SKM-1 (cell line): ENCODE data around the gene CSN3.
"Not testable (repeated sequence)": the region's sequence is repeated elsewhere in the genome, so short reads cannot be mapped to it uniquely, and the experiment has no call there.

Experiments used
- DNase-seq: peaks from one replicate; lab custom pipeline; 2025; ENCODE audit not compliant: unreplicated experiment; lab: John Stamatoyannopoulos, UW

Gene CSN3, protein sequence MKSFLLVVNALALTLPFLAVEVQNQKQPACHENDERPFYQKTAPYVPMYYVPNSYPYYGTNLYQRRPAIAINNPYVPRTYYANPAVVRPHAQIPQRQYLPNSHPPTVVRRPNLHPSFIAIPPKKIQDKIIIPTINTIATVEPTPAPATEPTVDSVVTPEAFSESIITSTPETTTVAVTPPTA

DNA sequence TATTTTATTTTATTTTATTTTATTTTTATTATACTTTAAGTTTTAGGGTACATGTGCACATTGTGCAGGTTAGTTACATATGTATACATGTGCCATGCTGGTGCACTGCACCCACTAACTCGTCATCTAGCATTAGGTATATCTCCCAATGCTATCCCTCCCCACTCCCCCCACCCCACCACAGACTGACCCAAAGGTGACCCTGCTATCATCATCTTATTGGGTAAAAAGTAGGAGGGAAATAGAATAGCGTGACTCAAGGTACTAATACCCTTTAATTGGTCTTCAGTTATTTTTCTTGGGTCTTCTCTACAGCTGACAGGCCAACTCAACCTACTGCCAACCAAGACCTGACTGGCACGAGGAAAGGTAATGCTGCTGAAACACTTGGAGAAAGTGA, at the start of gene CSN3:
CSN3 (plus strand) TSS at position 301 of the 400 bp plus-strand sequence. CDS start 2,223 bp downstream, outside the sequence.
- not testable (repeated sequence) for DNase-seq

DNA sequence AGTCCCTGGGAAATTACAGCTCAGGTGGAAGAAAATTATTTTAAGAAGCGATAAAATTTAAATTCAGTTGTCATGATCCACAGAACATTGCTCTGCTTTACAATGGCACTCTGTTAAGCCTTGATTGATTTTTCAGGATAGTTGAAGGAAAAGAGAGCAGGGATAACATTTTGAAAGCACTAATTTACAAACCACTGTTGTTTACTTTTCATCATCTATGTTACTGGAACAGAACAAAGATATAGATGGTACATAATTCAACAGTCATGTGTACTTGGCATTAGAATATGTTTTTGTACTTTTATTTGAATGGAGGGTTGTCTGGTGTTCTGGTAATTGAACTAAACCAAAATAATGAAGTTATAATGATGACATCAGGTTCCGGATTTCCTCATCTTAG, 49.5 kb upstream of the CSN3 start:
- no peak for DNase-seq

DNA sequence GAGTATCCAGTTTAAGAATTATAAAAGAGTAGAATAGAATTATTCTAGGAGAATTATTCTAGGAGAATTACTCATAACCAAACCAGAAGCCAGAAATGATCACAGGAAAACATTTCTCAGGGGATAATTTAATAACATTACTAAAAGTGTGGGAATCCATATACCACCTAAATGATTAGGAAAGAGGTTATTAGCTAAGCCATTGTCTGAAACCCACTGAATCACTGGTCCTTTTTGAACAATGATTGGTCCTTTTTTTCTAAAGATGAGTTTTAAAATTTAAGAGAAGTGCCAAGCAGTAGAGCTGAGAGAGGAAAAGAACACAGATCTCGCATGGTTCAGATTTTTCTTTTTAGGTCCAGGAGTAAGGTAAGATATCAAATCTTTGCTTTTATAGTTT, 47.0 kb upstream of the CSN3 start, which contains the start of gene ODAM:
ODAM (plus strand) TSS at position 301 of the 400 bp plus-strand sequence. CDS start 819 bp downstream, outside the sequence.
- no peak for DNase-seq

DNA sequence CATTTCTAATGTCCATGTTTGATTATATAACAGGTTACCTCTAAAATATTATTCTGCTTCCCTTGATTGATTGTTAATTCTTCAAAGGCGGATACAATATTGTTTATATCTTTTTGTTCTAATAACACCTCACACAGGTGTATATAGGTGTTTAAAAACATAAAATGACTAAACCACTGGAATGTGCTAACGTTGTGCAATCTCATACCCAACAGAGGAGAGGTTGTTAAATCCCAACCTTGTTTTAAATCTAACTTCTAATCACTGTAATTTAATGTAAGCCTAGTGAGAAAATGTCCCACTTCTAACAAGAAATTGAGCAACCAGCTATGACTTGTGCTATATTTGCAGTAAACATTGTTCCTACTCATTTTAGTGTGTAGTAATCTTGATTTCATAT, 45.5 kb upstream of the CSN3 start:
- no peak for DNase-seq

DNA sequence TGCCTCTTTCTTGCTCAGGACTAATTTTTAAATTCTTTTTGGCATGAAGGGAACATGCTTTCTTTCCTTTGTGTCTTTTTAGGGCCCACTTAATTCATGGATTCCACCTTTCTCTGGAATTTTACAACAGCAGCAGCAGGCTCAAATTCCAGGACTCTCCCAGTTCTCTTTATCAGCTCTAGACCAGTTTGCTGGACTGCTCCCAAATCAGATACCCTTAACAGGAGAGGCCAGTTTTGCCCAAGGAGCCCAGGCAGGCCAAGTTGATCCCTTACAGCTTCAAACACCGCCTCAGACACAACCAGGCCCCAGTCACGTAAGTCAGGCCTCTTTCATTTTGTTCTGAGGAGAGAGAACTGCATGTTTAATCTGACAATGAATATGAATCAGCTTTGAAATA, 44.6 kb upstream of the CSN3 start:
- no peak for DNase-seq

DNA sequence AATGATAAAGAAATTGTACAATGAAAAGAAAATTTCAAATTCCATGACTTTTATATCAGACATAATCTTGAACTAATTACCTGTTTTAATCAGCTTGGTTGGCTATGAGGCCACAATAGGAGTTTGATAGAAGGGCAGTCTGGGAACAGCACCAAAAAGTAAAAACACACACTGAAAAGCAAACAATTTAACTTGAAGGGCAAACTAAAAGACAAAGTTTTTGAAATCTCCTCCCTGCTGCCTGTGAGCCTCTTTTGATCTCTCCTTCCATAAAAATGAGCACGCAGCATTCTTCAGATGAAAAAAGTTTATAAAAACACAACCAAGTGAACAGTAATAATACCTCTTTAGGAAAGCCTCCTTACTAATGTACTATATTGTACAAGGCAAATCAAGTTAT, 38.8 kb upstream of the CSN3 start:
- DNase-seq: no peak

DNA sequence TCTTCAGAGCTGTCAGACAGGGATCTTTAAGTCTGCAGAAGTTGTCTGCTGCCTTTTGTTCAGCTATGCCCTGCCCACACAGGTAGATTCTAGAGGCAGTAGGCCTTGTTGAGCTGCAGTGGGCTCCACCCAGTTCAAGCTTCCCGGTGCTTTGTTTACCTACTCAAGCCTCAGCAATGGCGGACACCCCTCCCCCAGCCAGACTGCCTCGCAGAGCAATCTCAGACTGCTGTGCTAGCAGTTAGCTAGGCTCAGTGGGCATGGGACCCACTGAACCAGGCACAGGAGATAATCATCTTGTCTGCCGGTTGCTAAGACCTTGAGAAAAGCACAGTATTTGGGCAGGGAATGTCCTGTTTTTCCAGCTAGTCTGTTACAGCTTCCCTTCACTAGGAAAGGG, 29.6 kb upstream of the CSN3 start:
- not testable (repeated sequence) for DNase-seq

DNA sequence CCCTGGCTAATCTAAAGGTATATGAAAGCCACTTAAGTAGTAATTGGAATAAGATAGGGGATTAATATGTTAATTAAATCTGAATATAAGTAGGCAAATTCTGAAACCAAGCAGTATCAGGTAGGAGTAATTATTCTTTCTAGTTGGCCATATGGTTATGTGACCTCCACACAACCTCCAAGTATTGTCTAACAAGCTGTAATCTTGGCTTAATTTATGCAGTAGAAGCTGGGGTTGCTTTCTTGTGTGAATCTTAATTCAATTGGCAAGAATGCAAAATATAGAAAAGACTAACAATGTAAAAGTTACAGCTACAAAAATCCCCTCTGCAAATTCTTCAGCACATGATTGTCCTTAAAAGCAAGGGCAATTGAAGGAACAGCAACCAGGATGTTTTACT, 26.3 kb upstream of the CSN3 start:
- not testable (repeated sequence) for DNase-seq

DNA sequence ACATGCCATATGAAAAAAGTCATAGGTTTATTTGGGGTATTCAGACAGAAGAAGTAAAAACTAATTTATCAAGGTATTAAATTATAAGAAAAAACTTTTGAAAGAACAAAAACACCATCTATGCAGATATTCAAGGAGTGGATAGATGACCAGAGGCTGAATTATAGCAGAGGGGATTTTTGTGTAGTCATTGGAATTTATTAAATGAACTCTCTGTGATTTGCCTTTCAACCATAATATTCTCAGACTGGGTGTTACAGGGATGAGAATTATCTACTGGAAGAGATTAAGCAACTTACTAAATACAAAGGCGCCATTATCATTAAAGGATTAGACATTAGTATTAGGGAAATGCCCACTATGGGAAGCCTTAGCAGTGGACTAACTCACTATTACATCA, 25.8 kb upstream of the CSN3 start:
- DNase-seq: not testable (repeated sequence)

DNA sequence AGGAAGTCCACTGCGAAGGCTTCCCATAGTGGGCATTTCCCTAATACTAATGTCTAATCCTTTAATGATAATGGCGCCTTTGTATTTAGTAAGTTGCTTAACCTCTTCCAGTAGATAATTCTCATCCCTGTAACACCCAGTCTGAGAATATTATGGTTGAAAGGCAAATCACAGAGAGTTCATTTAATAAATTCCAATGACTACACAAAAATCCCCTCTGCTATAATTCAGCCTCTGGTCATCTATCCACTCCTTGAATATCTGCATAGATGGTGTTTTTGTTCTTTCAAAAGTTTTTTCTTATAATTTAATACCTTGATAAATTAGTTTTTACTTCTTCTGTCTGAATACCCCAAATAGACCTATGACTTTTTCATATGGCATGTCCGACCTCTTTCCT, 21.0 kb upstream of the CSN3 start:
- DNase-seq: not testable (repeated sequence)

DNA sequence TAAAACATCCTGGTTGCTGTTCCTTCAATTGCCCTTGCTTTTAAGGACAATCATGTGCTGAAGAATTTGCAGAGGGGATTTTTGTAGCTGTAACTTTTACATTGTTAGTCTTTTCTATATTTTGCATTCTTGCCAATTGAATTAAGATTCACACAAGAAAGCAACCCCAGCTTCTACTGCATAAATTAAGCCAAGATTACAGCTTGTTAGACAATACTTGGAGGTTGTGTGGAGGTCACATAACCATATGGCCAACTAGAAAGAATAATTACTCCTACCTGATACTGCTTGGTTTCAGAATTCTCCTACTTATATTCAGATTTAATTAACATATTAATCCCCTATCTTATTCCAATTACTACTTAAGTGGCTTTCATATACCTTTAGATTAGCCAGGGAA, 20.6 kb upstream of the CSN3 start:
- DNase-seq: not testable (repeated sequence)

DNA sequence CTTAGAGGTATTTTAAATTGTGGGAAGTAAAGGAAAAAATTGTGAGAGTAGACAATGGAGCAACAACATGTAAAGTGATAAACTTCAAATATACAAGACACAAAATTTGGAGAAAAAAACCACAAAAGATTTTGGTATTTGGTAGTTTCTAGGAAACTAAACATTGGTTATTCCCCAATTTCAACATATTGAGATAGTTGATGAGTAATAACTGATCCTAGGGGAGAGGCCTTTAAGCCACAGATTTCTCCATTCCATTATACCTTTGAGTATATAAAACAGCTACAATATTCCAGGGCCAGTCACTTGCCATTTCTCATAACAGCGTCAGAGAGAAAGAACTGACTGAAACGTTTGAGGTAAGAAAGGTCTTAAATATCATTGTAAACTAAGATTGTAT, 16.6 kb upstream of the CSN3 start, which contains the start of gene FDCSP:
FDCSP (plus strand) TSS at position 301 of the 400 bp plus-strand sequence. CDS start 5,071 bp downstream, outside the sequence.
- DNase-seq: no peak

DNA sequence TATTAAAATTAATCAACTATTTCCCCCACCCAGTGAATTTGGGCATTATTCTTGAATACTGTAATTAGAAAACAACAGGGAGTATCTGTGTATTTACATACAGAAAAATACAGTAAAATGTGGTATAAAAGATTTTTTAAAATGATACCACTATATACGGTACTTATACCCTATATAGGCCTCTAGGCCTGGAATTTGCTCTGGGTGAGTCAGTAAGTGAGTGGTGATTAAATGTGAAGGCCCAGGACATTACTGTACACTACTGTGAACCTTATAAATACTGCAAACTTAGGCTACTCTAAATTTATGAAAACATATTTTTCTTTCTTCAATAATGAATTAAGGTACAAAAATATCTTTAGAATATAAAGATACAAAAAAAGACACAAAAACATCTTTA, 6.3 kb upstream of the CSN3 start:
- no peak for DNase-seq

DNA sequence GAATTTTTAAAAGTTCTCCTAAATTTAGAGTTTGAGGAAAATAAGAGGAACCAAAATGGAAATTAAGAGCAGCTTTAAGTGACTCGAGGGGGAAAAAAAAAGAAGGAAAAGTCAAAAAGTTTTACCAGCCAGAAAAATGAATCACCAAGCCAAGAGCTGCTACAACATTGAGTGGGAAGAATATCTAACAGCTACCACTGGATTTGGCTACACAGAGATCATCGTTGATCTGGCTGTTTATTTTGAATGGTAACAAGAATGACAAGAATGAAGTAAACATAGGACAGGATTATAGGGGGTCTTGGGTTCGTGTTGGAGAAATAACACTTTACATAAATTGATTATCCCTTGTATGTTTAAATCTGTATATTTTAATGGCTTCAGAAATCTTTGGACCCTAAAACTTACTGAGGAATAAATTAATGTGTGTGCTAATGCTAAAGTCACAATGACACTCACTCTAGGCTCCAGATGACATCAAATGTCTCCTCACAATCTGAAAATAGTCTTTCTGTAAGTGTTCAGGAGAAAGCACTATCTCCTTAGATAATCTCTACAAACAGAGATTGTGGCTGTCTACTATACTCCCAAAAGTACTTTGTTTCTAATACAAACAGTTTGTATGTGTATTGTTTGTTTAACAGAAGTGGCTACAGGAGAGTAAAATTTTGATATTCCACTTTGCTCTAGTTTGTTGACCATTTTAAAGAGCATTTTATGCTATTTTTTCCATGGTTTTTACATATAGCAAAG, 3.1 kb upstream of the CSN3 start:
- no peak for DNase-seq

DNA sequence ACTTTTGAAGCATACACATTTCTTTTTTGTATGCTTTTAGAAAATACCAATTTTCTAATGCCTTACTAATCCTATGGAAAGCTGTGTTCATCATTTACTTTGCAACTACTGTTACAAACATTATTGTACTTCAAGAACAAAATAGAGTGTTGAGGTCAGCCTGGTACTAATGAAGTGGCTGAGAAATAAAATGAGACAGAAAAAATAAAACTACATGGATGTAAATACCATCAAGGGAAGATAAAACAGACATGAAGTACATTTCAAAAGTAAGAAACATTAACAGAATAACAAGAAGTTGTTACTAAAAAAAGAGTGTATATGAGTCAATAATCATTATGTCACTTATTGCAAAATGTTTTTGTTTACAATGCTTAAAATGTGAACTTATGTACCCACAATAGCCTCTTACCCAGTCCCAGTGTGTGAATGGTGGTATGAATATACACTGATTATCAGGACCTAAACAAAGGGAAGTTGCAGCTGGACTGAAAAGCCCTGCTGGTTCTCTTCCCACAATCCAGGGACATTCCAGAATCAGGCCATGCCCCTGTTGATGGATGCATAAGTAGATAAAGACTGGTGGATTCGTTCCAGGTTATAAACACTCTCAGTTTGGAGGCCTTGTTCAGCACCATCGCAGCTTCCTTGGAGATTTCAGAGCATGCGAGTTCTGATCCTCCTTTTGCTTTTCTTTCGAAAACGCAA, 2.4 kb upstream of the CSN3 start:
- no peak for DNase-seq

DNA sequence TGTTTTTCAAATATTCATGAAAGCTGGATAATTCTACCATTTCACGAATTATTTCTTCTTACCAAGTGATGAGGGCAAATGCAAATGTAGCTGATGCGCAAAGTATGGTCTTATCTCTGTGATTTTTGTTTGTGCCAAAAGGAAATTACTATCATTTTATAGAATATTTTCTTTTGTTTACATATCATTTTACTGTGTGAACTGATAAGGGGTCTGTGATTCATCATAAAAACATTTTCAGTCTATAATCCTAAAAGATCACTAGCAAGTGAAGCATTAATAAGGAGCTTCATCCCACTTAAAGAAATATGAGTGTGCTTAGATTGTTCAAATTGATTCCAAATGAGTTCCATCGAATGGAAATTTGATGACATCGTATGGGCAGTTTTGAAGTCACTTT, 694 bp downstream of the CSN3 start:
- DNase-seq: no peak

DNA sequence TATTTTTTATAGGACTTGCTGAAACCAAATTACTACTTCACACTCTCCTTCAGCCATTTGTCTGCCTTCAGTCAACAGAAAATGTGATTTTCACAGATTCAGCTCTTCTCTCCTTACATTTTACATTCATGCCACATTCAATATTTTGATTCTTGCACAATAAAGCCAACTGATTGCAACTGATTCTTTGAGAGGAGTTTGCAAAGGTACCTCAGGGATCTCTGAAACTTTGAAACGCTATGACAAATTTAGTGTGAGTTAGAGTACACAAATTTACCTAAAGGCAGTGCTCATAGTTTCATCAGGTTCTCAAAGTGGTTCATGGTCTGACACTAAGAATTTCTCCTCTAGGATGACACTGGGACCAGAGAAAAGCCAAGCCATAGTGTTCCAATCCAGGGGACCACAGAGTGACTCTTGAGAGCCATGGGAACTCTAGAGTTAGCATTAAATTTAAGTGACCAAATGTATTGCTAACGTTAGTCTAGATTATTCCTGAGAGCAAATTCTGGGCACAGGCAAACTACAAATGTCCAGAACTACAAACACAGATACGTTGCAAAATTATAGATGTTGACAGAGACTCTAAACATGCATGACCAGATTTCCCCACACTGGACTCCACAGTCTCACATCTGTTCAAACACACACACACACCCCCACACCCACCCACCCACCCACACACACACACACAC, 9.0 kb downstream of the CSN3 start:
- DNase-seq: no peak

DNA sequence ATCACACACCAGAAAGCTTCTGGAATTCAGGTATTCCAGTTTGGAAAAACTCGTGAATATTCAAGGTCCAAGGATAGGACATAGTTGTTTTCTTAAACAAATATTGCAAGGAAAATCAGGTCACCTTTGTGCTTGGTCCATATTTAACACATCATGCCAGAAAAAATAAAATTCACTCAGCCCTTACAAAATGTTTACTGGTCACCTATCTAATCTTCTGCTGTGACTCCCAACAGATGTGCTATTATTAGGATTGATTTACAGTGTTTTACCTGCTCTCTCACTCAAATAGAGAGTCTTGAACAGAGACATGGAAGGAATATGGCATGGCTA, 9.5 kb downstream of the CSN3 start:
- DNase-seq: no peak

DNA sequence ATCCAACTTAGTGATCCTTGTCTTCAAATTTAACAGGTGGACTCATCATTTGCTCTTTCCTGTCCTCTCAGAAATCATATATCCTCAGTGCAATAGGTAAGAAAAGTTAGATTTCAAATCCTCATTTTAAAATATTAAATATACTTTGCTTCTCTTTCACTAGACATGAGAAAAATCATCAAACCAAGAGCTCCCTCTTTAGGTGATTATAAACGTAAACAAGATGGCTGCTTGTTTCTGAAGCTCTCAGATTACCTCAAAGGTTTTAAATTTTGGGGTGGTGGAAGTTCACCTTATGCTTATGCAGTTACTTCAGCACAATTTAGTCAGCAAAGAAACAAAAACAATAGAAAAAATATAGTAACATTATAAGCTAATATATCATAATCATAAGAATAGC, 27.3 kb downstream of the CSN3 start:
- no peak for DNase-seq

DNA sequence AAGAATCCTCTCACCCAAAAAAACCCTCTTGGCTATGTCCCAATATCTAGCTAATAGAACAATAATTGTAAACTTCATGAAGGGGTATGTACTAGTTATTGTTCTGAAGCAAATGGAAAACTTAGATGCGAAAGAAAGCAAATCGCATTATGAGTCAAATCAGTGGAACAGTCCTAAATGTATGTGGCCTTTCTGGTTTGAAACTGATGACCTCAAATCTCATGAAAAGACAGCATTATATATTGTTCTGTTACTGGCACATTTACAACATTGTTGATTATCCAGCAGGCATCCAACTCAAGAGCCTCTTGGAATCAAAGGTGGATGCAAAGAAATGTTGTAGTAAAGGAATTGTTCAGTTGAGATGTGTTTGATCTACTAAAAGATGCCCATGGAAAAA, 34.7 kb downstream of the CSN3 start:
- DNase-seq: no peak

DNA sequence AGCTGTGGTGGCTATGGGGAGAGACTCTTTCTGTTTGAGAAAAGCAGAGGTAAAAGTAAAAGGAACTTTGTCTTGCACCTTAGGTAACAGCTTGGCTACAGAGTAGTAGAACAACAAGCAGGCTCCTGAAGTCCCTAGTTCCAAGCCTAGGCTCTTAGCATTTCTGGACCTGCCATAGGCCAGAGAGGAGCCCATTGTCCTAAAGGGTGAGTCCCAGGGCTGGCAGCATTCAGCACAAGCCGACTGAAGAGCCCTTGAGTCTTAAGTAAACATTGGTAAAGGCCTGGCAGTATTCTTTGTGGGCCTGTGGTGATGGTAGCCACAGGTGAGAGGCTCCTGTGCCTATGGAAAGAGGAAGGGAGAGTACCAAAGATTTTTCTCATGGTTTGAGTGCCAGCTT, 38.2 kb downstream of the CSN3 start:
- DNase-seq: no peak

DNA sequence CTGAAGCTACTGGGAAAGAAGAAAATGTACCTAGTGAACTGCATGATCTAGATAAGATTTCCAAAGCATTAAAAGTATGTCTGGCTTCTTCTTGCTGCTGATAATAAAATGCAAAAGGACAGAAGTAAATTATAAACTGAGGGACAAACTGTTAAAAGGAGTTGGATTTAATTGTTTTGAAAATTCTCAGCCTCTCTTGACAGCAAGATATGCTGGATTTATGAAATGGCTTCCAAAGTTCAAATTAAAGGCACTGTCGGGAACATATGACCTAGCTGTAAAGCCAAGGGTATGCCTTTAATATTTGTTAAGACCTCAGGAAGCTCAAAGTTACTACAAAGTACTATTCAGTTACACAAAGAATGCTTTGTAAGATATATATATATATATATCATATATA, 46.3 kb downstream of the CSN3 start:
- no peak for DNase-seq
